Panc1 (cell line): ENCODE results near the gene PTRHD1. TPM values are rescaled to one million over a fixed set of nuclear protein-coding genes. Genes with fewer than 3 reads are reported as not detected.

Experiments used
- ATAC-seq: fragments of 200-7000 bp; cut with Tn5 transposase; 2 replicates; pipeline ENCODE4 v1.9.1; 2020; ENCODE audit warnings: mild to moderate bottlenecking, moderate library complexity
- BruUV-seq: library from RNA; stranded (reverse); fragments of 400-500 nt; replicated peaks from 2 replicates; lab custom pipeline; 2021; lab: Mats Ljungman, UMichigan
- CTCF ChIA-PET: fragments of 300-600 bp; sonication (Branson Sonifier 250); formaldehyde crosslinking; loops from one replicate; lab custom pipeline; 2022; ENCODE audit warnings: antibody characterized with exemption; lab: Charles Lee
- POLR2A ChIA-PET: fragments of 300-600 bp; sonication (Branson Sonifier 250); formaldehyde crosslinking; loops from one replicate; lab custom pipeline; 2022; ENCODE audit warnings: antibody characterized with exemption; lab: Charles Lee
- DNase-seq: peaks from one replicate; pipeline ENCODE4 v3.0.0-alpha.2; 2010; ENCODE audit warnings: low read depth, low spot score
- H3K27ac ChIP-seq: 2 replicates; pipeline ENCODE4 v1.5.1; 2011; ENCODE audit warnings: mild to moderate bottlenecking, low read length, inconsistent platforms
- H3K27me3 ChIP-seq: fragments of 200-500 bp; sonication (Bioruptor generic); 2 replicates; pipeline ENCODE4 v1.6.0; 2014; ENCODE audit warnings: low read length, inconsistent platforms; ENCODE audit not compliant: control insufficient read depth, insufficient read depth
- H3K36me3 ChIP-seq: fragments of 200-500 bp; sonication (Bioruptor generic); 2 replicates; pipeline ENCODE4 v1.5.1; 2014; ENCODE audit warnings: inconsistent platforms, mild to moderate bottlenecking, low read length, moderate library complexity; ENCODE audit not compliant: control insufficient read depth, insufficient read depth
- H3K4me1 ChIP-seq: 2 replicates; pipeline ENCODE4 v1.5.1; 2011; ENCODE audit warnings: inconsistent platforms, mild to moderate bottlenecking, low read length, moderate library complexity; ENCODE audit not compliant: control insufficient read depth, insufficient read depth
- H3K4me3 ChIP-seq, 2 experiments: 2 replicates each; pipeline ENCODE4 v1.5.1; 2011 to 2012; ENCODE audit warnings: low read depth in 2 of 2, low read length in 2 of 2, mild to moderate bottlenecking in 2 of 2, inconsistent platforms in 1 of 2, moderate library complexity in 1 of 2
- H3K9me3 ChIP-seq: fragments of 200-500 bp; sonication (Bioruptor generic); 2 replicates; pipeline ENCODE4 v1.5.1; 2014; ENCODE audit warnings: low read depth, mild to moderate bottlenecking, inconsistent platforms, low read length, moderate library complexity; ENCODE audit not compliant: control insufficient read depth, insufficient read depth
- POLR2AphosphoS5 ChIP-seq: IDR thresholded peaks from 2 replicates; pipeline ENCODE4 v1.6.1; 2012; ENCODE audit warnings: mild to moderate bottlenecking, low read depth, low read length, moderate library complexity
- REST ChIP-seq, 2 experiments: IDR thresholded peaks; 2 replicates each; pipeline ENCODE4 v1.6.1; 2011 to 2012; ENCODE audit warnings: low read depth in 2 of 2, control low read depth in 1 of 2, low read length in 1 of 2, mild to moderate bottlenecking in 1 of 2, moderate library complexity in 1 of 2; ENCODE audit not compliant: insufficient read depth in 1 of 2
- SIN3A ChIP-seq: IDR thresholded peaks from 2 replicates; pipeline ENCODE4 v1.6.1; 2012; ENCODE audit warnings: low read depth, mild to moderate bottlenecking, low read length, moderate library complexity, borderline replicate concordance; ENCODE audit not compliant: insufficient read depth
- TCF7L2 ChIP-seq: IDR thresholded peaks from 2 replicates; pipeline ENCODE4 v1.6.1; 2011; ENCODE audit warnings: mild to moderate bottlenecking, low read depth, low read length, inconsistent platforms
- in situ Hi-C: cut with HindIII; loops from 2 replicates; pipeline ENCODE4 v1.10.0; 2016; ENCODE audit warnings: low sequenced_read_pairs, low pct_unique_long_range_greater_than_20kb
- intact Hi-C: fragments of 100-400 bp; cut with micrococcal nuclease; formaldehyde crosslinking; loops from one replicate; pipeline ENCODE4 v1.10.0; 2022; ENCODE audit not compliant: unreplicated experiment
- total RNA-seq: library from RNA; stranded (reverse); gene quantifications from one replicate; pipeline ENCODE4 v1.2.1, GENCODE V29; 2021; ENCODE audit not compliant: unreplicated experiment
- TF ChIP-seq, protein P1 (sequence below): fragments of 450-650 bp; IDR thresholded peaks from 2 replicates; pipeline ENCODE4 v1.5.1; 2017; ENCODE audit warnings: mild to moderate bottlenecking

Gene PTRHD1
- total RNA-seq, 1 experiment from 2014 or later = 55.1 TPM

DNA sequence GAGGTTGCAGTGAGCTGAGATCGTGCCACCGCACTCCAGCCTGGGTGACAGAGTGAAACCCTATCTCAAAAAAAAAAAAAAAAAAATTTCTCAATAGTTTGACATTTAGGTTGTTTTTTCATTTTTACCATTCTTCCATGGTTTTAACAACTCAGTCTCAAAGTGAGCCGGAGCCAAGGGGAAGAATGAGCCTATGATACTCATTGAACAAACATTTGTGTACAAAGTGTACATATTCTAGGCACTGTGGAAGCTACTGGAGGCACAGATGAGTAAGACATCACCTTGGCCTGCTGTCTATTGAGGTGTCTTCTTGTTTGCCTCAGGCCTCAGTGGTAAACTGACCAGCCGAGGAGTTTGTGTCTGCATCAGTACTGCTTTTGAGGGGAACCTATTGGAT, 22.0 kb upstream of the PTRHD1 start:
- in situ Hi-C loops (no loop called here), intact Hi-C loops (no loop called here)
- no peak overlapping the region for H3K4me3 ChIP-seq
- no peak overlapping the region for H3K27ac ChIP-seq
- ATAC-seq = no peak
- no peaks in the 10 kb centered on the region for H3K9me3 ChIP-seq
- ChIA-PET CTCF (no interaction called here), POLR2A (no interaction called here)
- no peaks in the 10 kb centered on the region for H3K4me1 ChIP-seq
- TF ChIP-seq REST (IDR thresholded peaks at IDR 0.05; ENCODE audit: insufficient read depth in 1 of 2, low read depth in 2 of 2, low read length in 1 of 2) (no peak), POLR2AphosphoS5 (no peak), SIN3A (no peak)
- no peaks in the 10 kb centered on the region for H3K27me3 ChIP-seq
- H3K36me3 ChIP-seq = peaks cover 19% of the 10 kb centered on the region
- BruUV-seq = no TSS peak
- no peak for DNase-seq

- POLR2A ChIA-PET = no interaction called here
- H3K4me1 ChIP-seq = no peaks in the 10 kb centered on the region
- ATAC-seq (no peak), DNase-seq (no peak)
- intact Hi-C loops = no loop called here
- no peak overlapping the region for H3K4me3 ChIP-seq
- H3K27ac ChIP-seq = no peak overlapping the region
- H3K36me3 ChIP-seq = peaks cover 17% of the 10 kb centered on the region
- CTCF ChIA-PET = no interaction called here
- H3K27me3 ChIP-seq = no peaks in the 10 kb centered on the region
- no TSS peak for BruUV-seq
- no peaks in the 10 kb centered on the region for H3K9me3 ChIP-seq
- in situ Hi-C loops = no loop called here
- no peak for TF ChIP-seq TCF7L2
- no peak for TF ChIP-seq POLR2AphosphoS5
- TF ChIP-seq, protein P1, sequence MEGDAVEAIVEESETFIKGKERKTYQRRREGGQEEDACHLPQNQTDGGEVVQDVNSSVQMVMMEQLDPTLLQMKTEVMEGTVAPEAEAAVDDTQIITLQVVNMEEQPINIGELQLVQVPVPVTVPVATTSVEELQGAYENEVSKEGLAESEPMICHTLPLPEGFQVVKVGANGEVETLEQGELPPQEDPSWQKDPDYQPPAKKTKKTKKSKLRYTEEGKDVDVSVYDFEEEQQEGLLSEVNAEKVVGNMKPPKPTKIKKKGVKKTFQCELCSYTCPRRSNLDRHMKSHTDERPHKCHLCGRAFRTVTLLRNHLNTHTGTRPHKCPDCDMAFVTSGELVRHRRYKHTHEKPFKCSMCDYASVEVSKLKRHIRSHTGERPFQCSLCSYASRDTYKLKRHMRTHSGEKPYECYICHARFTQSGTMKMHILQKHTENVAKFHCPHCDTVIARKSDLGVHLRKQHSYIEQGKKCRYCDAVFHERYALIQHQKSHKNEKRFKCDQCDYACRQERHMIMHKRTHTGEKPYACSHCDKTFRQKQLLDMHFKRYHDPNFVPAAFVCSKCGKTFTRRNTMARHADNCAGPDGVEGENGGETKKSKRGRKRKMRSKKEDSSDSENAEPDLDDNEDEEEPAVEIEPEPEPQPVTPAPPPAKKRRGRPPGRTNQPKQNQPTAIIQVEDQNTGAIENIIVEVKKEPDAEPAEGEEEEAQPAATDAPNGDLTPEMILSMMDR = no peak
- no peak for TF ChIP-seq REST (IDR thresholded peaks at IDR 0.05; ENCODE audit: insufficient read depth in 1 of 2, low read depth in 2 of 2, low read length in 1 of 2)
- TF ChIP-seq SIN3A = no peak
Observed at GRCh38 chr2:24814516-24814915, 21.3 kb upstream of the PTRHD1 start.
